HepG2 (cell line): Measurements from ENCODE around the gene IL32. TPM values are rescaled to one million over a fixed set of nuclear protein-coding genes. Genes with fewer than 3 reads are reported as not detected.
A peak's percentile ranks its signal among the peaks of the same experiment; 100 is the strongest.

Experiments
- ATAC-seq: fragments of 200-7000 bp; cut with Tn5 transposase; 3 replicates; pipeline ENCODE4 v1.9.1; 2020; ENCODE audit warnings: mild to moderate bottlenecking, moderate library complexity
- BruUV-seq: library from RNA; stranded (reverse); fragments of 400-500 nt; replicated peaks from 2 replicates; lab custom pipeline; 2021; lab: Mats Ljungman, UMichigan
- CTCF ChIA-PET: fragments of 300-600 bp; formaldehyde crosslinking; extraction: SDS; loops from one replicate; lab custom pipeline; 2021; ENCODE audit warnings: low total read pairs, inconsistent platforms, low intra/inter-chr PET ratio; lab: Yijun Ruan, JAX
- POLR2A ChIA-PET: fragments of 350-600 bp; sonication (Branson Sonifier 250); formaldehyde crosslinking; loops from one replicate; lab custom pipeline; 2020; ENCODE audit warnings: antibody characterized with exemption, inconsistent platforms; lab: Yijun Ruan, JAX
- DNase-seq: peaks from one replicate; pipeline ENCODE4 v3.0.0-alpha.2; 2015; ENCODE audit warnings: low spot score
- FAIRE-seq: peaks from 3 replicates; lab custom pipeline; 2011; peaks lifted over from hg19 to GRCh38; lab: Jason Lieb, UNC
- H2AFZ ChIP-seq: one replicate; pipeline ENCODE4 v1.6.1; 2011; ENCODE audit warnings: low read length, inconsistent platforms
- H3K27ac ChIP-seq: fragments of 300-600 bp; 3 replicates; pipeline ENCODE4 v1.8.0; 2011; ENCODE audit warnings: mixed run types, mild to moderate bottlenecking, mixed read lengths, low read length, inconsistent platforms; ENCODE audit not compliant: insufficient read depth; ENCODE audit errors: extremely low read length
- H3K27me3 ChIP-seq, 2 experiments: fragments of 200-600 bp in 1 of 2; 2 replicates in 1 of 2; 3 replicates in 1 of 2; pipeline versions ENCODE4 v1.6.0 to v1.8.0; 2011; ENCODE audit warnings: low read length in 2 of 2, mild to moderate bottlenecking in 2 of 2, moderate library complexity in 2 of 2, inconsistent platforms in 1 of 2; ENCODE audit not compliant: insufficient read depth in 2 of 2, control insufficient read depth in 1 of 2
- H3K36me3 ChIP-seq, 2 experiments: fragments of 200-600 bp in 1 of 2; replicated peaks in 1 of 2; 2 replicates in 1 of 2; 3 replicates in 1 of 2; pipeline versions ENCODE4 v1.5.1 to v1.8.0; 2011; ENCODE audit warnings: low read length in 2 of 2, inconsistent platforms in 1 of 2; ENCODE audit not compliant: insufficient read depth in 2 of 2, control insufficient read depth in 1 of 2
- H3K4me1 ChIP-seq: 2 replicates; pipeline ENCODE4 v1.5.1; 2012; ENCODE audit warnings: low read length, inconsistent platforms; ENCODE audit not compliant: insufficient read depth
- H3K4me2 ChIP-seq: 2 replicates; pipeline ENCODE4 v1.6.0; 2011; ENCODE audit warnings: low read depth, low read length, inconsistent platforms
- H3K4me3 ChIP-seq, 3 experiments: fragments of 200-600 bp in 1 of 3; sonication (generic), shearing (Covaris generic) in 1 of 3; replicated peaks in 1 of 3; 2 replicates each; pipeline ENCODE4 v1.5.1; 2011 to 2016; ENCODE audit warnings: low read length in 3 of 3, inconsistent platforms in 2 of 3, low read depth in 2 of 3, mild to moderate bottlenecking in 2 of 3, control low read depth in 1 of 3, mixed read lengths in 1 of 3; ENCODE audit not compliant: insufficient read depth in 1 of 3
- H3K79me2 ChIP-seq: one replicate; pipeline ENCODE4 v1.6.1; 2011; ENCODE audit warnings: low read length, inconsistent platforms; ENCODE audit not compliant: insufficient read depth
- H3K9ac ChIP-seq: 2 replicates; pipeline ENCODE4 v1.6.0; 2011; ENCODE audit warnings: mild to moderate bottlenecking, low read depth, low read length, inconsistent platforms; ENCODE audit not compliant: insufficient read depth
- H3K9me3 ChIP-seq: 2 replicates; pipeline ENCODE4 v1.5.1; 2012; ENCODE audit warnings: mild to moderate bottlenecking, low read length
- H4K20me1 ChIP-seq: 2 replicates; pipeline ENCODE4 v1.6.0; 2011; ENCODE audit warnings: inconsistent platforms, mild to moderate bottlenecking, low read length, moderate library complexity; ENCODE audit not compliant: insufficient read depth
- WGBS: methylation state at CpG from one replicate; pipeline ENCODE4 v1.1.6; 2017; ENCODE audit warnings: low lambda C conversion rate; 5-methylcytosine and 5-hydroxymethylcytosine counted together
- in situ Hi-C: cut with HindIII; loops from 2 replicates; pipeline ENCODE4 v1.10.0; 2017; ENCODE audit warnings: low pct_unique_long_range_greater_than_20kb; ENCODE audit not compliant: extremely low pct_ligation_motif_present
- intact Hi-C: fragments of 100-400 bp; cut with micrococcal nuclease; formaldehyde crosslinking; loops from one replicate; pipeline ENCODE4 v1.10.0; 2022; ENCODE audit not compliant: unreplicated experiment
- polyA plus RNA-seq, 8 experiments: library from polyadenylated mRNA; depleted of rRNA in 3 of 8; stranded (reverse) in 7 of 8; unstranded in 1 of 8; fragments of >200 nt; fragmentation: Illumina TruSeq in 4 of 8; extraction: Trizol in 4 of 8; gene quantifications; 2 replicates each; pipeline versions ENCODE4 v1.2.1 to v1.2.3, GENCODE V29; 2011 to 2016; ENCODE audit warnings: low read depth in 4 of 8, missing spikeins in 1 of 8, mixed read lengths in 1 of 8; ENCODE audit not compliant: insufficient read depth in 1 of 8
- total RNA-seq, 5 experiments: library from RNA; depleted of rRNA; stranded (reverse); fragments of >200 nt; fragmentation: Illumina TruSeq; extraction: Trizol; gene quantifications; 2 replicates each; pipeline ENCODE4 v1.2.3, GENCODE V29; 2016; ENCODE audit warnings: low read depth in 1 of 5
- TF ChIP-seq, protein P1 (sequence below): sonication (generic); formaldehyde crosslinking; IDR thresholded peaks from 2 replicates; pipeline ENCODE4 v1.4.0; 2020; ENCODE audit warnings: missing genetic modification reagents
- TF ChIP-seq, protein P2 (sequence below): sonication (generic); formaldehyde crosslinking; IDR thresholded peaks from 2 replicates; pipeline ENCODE4 v1.4.0; 2020; ENCODE audit warnings: missing genetic modification reagents, borderline replicate concordance

IL32 gene
- total and polyA plus RNA-seq, 2 of the 13 experiments (the other 11 are each of a cell fraction or from before 2014, with no cell fraction given), result 115 to 165 TPM

DNA sequence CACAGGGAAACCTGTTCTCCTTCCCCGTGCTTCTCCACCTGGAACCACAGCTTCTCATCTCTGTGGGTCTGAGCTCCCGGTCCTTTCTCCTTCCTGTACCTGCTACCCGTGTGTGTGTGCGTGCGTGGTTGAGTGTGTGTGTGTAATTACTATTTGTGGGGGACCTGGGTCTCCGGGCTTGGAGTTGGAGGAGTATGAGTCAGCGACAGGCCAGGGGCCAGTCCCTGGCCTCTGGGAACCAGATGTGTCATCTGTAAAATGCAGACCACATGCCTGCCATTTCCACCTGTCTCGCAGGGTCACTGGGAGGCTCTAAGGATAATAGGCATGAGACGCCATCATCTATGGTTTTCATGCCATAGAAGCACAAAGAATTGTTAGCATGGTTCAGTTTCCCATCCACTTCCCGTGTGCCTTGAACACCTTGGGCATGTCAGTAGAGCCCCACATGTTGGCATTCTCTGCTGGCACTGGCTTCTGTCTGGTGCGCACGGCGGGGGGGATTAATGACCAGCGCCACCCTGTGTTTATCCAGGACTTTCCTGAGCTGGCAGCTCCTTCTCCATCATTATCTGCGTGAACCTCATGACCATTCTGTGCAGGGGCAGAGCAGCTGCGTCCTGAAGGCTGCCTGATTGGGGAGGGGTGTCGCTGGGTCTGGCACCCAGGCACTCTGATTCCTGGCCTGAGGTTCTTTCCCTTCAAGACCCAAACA lies 48.5 kb downstream of the IL32 start:
- Histone ChIP-seq H3K27me3 (no peaks in the 10 kb centered on the region), H2AFZ (no peak overlapping the region), H3K79me2 (peaks cover 11% of the 10 kb centered on the region), H3K9me3 (no peaks in the 10 kb centered on the region), H4K20me1 (no peaks in the 10 kb centered on the region), H3K27ac (no peak overlapping the region), H3K36me3 (peaks cover 4 to 9% of the 10 kb centered on the region in 2 experiments; a peak in 4 of 5 replicates), H3K9ac (peak overlapping the region; percentile 82; the same call in 1 of the 2 replicates), H3K4me2 (peak overlapping the region; percentile 88), H3K4me1 (peaks cover 24% of the 10 kb centered on the region), H3K4me3 (peak overlapping the region; percentile 77 to 98 (median 81))
- in situ Hi-C loops, result no loop called here
- BruUV-seq, result no TSS peak
- TF ChIP-seq, protein P1, sequence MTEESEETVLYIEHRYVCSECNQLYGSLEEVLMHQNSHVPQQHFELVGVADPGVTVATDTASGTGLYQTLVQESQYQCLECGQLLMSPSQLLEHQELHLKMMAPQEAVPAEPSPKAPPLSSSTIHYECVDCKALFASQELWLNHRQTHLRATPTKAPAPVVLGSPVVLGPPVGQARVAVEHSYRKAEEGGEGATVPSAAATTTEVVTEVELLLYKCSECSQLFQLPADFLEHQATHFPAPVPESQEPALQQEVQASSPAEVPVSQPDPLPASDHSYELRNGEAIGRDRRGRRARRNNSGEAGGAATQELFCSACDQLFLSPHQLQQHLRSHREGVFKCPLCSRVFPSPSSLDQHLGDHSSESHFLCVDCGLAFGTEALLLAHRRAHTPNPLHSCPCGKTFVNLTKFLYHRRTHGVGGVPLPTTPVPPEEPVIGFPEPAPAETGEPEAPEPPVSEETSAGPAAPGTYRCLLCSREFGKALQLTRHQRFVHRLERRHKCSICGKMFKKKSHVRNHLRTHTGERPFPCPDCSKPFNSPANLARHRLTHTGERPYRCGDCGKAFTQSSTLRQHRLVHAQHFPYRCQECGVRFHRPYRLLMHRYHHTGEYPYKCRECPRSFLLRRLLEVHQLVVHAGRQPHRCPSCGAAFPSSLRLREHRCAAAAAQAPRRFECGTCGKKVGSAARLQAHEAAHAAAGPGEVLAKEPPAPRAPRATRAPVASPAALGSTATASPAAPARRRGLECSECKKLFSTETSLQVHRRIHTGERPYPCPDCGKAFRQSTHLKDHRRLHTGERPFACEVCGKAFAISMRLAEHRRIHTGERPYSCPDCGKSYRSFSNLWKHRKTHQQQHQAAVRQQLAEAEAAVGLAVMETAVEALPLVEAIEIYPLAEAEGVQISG, result 0 out of 2 replicates have a peak, but pooled peaks have one; percentile 21
- TF ChIP-seq, protein P2, sequence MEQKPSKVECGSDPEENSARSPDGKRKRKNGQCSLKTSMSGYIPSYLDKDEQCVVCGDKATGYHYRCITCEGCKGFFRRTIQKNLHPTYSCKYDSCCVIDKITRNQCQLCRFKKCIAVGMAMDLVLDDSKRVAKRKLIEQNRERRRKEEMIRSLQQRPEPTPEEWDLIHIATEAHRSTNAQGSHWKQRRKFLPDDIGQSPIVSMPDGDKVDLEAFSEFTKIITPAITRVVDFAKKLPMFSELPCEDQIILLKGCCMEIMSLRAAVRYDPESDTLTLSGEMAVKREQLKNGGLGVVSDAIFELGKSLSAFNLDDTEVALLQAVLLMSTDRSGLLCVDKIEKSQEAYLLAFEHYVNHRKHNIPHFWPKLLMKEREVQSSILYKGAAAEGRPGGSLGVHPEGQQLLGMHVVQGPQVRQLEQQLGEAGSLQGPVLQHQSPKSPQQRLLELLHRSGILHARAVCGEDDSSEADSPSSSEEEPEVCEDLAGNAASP (CRISPR knock-in tag), result no peak
- ATAC-seq (no peak), DNase-seq (no peak), FAIRE-seq (no peak)
- WGBS, result 72% methylated on average over 14 of the region's 17 CpGs
- POLR2A ChIA-PET, result interaction anchor here (0.8 to 1.9 kb wide), 2 partner anchors 16 to 55 kb away, joined by 3 to 10 read pairs; no protein-coding TSS in a partner anchor
- intact Hi-C loops, result no loop called here
- CTCF ChIA-PET, result no interaction called here
